Measurements from ENCODE around the gene AP5M1.
"Not testable (repeated sequence)": the region's sequence is repeated elsewhere in the genome, so short reads cannot be mapped to it uniquely, and the experiment has no call there.

Gene AP5M1

DNA sequence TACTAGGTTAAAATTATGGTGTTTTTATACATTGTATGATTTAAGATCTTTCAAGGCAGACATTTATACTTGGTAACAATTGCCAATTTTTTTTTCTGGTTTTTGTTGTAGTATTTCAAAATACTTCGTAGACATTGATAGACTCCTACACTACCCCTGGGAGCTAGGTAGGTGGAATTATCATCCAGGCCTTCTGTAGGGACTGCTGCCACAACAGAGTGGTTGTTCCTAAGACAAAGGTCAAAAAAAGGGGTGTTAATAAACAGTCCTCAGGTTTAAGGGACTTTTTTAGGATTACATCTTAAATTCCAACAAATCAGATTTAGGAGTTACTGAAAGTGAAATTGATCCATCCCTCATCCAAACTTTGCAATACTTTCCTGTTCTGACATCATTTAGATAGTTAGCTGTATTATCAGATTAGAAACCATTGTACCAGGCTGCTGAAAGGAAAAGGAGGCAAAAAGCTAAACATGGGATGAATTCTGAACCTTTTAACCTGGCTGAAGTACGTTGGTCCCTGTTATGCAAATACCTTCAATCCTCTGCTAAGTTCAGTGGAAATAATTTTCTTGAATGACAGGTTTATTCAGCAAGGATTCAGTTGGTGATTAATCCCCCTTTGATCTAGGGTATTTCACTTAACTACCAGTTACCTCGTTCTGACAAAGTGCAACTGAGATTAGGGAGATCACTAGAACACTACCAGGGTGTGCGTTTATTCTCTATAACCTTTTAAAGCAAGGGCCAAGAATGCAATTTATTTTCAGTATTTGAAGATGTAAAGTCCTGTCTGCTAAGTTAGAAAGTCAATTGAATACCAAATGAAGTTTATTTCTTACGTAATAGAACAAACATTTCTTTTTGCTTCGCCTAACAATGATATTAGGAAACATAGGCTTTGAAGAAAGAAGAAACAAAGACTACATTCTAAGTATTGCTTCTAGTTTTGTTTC lies 23.2 kb downstream of the AP5M1 start:
- DNase-seq (ENCODE audit: low read depth) = no peak

DNA sequence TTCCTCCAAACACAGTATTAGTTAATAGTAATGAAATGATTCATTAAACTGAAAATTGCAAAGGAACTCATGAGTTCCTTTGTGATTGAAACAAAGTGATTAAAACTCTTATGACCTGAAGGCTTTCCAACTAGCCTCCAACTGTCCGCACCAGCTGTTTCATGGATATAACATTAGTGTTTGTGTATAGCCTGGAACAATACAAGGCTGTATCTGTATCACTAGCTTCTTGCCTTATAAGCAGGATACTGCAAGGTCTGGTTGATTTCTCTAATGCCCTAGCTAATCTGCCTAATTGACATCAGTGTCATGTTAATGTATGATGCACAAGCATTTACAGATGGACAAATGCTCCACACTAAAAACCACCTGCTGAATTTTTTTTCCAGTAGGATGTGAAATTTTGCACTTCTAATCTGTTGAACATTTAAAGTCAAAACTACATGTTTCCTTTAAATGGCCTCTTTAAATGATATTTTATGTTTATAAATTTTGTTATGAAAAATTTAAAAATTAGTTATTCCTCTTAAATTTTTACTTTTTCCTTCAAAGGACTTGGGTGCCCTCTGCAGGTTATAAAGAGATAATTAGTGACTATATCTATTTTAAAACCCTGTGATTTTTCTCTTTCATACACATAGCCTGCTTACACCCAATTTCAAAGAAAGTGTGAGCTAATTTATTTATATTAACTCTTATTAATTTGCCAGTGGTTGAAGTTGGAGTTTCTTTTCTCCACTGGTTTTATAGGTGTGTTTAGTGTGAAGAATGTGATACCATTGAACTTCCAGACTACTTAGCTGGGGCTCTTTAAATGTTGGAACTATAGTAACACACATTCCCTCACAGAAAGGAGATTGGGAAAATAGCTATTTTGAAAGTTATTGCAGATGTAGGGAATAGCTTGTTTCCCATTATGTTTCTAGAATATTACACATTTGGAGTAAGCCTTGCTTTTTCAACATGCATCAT lies 25.4 kb downstream of the AP5M1 start:
- no peak for DNase-seq (ENCODE audit: low read depth)

DNA sequence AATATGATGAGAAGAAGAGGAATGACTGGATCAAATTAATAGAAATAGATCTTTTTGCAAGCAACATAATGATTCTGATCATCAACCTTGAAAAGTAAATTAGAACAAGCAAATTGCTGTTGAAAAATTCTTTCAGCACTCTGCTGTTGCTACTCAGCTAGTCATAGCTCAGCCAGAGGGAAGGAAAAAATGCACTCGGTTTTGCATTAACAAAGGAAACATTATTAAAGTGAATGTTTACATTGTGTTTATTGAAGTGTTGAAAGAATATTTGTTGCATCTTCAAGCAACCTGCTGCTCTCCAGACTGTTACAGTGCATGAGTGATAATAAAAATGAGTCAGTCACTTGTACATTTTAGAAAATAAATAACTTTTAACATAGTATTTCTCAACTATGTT lies 26.5 kb downstream of the AP5M1 start:
- DNase-seq (ENCODE audit: low read depth) = no peak

DNA sequence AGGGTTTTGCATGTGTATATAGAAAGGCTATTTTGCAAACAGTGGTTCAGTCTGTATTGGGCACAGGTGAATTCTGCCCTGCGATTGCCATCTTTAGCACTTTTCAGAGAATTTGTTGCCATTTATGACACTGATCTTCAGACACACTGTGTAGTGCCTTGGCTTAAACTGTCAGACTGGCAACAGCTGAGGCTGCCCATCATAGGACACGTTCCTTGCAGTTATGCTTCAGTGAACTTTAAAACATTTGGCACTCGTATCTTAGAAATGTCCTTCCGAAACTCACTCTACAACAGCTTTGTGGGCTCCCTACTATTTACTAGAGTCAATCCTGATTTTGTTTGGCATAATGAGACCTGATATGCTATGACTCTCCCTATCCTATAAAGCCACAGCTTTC lies 29.1 kb downstream of the AP5M1 start:
- no peak for DNase-seq (ENCODE audit: low read depth)

DNA sequence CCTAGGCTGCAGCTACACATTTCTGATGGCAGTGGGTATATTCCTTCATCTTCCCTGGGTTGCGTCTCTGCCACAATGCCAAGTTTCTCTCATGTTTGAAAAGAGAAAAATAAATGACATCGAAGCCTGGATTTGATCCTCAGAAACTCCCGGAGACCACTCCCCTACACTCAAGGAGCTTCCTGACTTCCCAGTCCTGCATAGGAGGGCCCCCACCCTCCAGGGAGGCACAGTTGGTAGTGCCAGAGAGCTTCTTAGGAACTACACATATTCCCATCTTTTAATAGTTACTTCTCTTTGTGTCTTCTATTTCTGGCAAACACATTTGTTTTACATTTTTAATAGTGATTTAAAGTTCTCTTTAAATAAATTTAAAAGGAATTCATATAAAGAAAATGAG lies 30.7 kb downstream of the AP5M1 start:
- no peak for DNase-seq (ENCODE audit: low read depth)

DNA sequence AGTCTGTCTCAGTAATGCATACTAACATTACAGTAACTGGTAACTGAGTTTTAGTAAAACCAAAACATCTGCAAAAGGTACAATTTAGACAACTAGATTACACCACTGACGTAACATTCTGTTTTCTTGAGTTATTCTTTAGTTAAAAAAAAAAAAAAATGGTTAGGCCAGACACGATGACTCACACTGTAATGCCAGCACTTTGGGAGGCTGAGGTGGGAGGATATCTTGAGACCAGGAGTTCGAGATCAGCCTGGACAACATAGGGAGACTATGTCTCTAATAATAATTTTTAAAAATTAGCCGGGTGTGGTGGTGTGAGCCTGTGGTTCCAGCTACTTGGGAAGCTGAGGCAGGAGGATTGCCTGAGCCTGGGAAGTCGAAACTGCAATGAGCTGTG lies 34.1 kb downstream of the AP5M1 start:
- DNase-seq (ENCODE audit: low read depth) = no peak

DNA sequence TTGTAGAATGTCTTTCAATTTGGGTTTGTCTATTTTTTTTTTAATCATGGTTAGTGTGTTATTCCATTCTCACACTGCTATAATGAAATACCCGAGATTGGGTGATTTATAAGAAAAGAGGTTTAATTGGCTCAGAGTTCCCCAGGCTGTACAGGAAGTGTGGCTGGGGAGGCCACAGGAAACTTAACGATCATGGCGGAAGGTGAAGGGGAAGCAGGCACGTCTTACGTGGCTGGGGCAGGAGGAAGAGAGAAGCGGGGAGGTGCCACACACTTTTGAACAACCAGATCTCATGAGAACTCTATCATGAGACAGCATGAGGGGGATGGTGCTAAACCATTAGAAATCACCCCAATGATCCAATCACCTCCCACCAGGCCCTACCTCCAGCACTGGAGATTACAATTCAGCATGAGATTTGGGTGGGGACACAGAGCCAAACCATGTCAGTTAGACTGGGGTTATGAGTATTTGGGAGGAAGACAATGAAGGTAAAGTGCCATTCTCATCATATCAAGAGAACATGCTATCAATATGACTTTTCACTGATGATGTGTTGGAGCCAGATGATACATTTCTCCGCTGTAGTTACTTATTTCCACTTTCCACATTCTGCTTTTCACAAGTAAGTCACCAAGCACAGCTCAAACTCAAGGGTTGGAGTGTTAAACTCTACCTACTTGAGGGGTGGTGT lies 45.8 kb downstream of the AP5M1 start:
- no peak for DNase-seq (ENCODE audit: low read depth)

DNA sequence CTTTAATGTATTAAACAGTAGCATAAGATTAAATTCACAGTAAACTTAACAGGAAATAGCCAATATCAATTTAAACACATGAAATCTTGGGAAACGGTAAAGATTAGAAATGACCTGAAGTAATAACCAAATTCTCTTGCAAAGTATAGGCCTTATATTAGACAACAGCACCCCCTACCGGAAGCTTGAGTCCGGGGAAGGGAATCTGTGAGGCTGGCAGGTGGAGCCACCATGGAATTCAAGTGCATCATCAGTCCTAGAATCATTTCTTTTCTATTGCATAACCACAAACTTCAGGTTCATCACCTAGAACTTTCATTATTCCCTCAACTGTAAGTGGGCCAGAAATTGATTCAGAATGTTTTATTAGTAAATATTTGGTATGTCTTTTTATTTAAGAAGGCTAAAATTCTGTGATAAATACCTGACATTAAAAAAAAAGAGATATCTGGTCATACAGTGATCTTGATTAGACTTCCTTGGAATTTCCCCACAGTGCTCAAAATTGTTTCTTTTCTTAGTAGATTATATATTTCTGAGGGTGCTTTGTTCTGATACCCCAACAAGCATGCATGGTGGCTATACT lies 48.6 kb downstream of the AP5M1 start:
- DNase-seq (ENCODE audit: low read depth) = peak; percentile 58

DNA sequence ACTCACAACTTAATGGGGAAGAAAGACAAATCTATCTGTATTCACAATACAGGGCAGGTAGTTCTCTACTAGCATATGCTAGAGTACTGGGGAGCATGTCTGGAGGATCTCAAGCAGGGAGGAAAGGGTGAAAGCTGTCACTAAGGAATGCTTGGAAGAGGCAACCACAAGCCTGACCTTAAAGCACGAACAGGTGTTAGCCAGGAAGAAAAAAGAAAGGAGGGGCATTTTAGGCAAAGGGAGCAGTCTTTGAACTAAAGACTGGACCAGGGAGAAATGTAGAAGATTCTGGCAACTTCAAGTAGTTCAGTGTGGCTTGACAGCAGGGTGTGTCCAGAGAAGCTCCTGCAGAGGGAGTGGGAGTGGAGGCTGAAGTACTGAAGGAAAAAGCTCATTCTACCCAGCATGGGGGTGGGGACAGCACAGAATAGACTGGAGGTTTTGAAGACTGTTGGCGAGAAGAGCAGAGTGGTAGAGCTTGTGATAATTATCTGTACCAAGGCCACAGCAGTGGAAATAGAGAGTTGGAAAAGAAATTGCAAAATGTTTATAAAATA lies 50.9 kb downstream of the AP5M1 start:
- no peak for DNase-seq (ENCODE audit: low read depth)

DNA sequence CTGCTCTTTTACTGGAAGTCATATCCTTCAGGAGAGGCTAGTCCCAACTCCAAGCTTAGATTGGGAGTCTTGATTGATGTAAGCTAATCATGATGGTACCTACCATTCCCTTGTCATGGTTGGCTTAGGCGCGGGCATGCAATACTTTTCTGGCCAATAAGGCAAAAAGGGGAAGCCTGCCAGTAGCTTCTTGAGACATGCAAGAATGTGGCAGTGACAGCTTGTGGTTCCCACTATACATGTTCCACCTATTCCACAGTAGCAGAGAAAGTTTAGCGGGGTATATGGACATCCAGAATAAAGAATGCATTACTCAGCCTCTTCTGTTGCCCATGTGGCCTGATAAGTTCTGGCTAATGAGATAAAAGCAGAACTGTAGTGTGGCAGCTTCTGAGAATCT lies 55.0 kb downstream of the AP5M1 start:
- DNase-seq (ENCODE audit: low read depth) = no peak

DNA sequence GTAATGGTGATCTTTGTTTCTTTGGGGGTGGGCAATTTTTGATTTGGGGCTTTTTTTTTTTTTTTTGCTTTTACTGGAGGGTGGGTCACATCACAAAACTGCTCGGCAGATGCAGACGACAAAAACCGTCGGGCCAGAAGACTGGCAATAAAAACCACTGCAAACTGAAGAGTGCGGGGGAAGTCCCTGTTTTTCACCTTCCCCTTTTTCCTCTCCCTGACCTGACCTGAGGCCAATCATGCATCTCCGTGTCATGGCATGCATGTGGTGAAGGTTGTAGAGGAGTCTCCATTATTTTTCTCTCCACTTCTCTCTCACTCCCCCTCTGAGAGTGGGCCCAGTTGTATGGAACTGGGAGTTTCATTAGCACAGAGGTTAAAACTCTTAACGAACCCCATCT lies 57.5 kb downstream of the AP5M1 start:
- DNase-seq (ENCODE audit: low read depth) = no peak

DNA sequence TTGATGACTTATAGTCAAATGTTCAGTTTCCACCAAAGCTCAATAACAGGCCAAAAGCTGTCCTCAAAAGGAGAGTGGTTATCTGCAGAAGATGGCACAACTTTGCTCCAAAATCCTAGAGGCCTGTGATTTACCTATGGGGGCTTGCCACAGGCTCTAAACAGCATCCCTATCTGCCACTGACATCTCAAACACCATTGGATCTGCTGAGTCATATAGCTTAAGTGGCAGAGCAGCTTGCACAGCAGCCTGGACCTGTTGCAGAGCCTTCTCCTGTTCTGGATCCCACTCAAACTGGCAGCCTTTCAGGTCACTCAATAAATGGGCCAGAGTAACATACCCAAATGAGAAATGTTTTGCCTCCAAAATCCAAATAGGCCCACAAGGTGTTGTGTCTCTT lies 61.1 kb downstream of the AP5M1 start:
- DNase-seq (ENCODE audit: low read depth) = no peak

DNA sequence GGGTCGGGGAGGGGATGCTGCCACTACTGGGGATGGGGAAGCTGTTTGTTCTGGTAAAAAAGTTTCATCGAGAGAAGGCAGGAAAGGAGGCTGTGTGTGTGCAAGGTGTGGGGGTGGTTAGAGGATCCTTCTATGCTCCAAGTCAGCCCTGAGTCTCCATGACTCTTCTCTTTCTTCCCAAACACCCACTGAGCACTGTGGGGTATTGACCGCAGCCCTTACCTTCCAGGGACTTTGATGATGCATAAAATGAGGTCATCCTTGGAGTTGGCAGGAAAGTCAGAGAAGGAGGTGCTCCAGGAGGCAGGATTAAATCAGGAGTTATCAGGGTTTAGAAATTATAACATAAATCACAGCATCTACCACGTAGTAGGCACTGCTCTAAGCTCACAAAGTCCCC lies 63.7 kb downstream of the AP5M1 start:
- not testable (repeated sequence) for DNase-seq (ENCODE audit: low read depth)

DNA sequence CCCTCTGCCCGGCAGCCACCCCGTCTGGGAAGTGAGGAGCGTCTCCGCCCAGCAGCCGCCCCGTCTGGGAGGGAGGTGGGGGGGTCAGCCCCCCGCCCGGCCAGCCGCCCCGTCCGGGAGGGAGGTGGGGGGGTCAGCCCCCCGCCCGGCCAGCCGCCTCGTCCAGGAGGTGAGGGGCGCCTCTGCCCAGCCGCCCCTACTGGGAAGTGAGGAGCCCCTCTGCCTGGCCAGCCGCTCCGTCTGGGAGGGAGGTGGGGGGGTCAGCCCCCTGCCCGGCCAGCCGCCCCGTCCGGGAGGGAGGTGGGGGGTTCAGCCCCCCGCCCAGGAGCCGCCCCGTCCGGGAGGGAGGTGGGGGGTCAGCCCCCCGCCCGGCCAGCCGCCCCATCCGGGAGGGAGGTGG lies 65.0 kb downstream of the AP5M1 start:
- DNase-seq (ENCODE audit: low read depth) = not testable (repeated sequence)

DNA sequence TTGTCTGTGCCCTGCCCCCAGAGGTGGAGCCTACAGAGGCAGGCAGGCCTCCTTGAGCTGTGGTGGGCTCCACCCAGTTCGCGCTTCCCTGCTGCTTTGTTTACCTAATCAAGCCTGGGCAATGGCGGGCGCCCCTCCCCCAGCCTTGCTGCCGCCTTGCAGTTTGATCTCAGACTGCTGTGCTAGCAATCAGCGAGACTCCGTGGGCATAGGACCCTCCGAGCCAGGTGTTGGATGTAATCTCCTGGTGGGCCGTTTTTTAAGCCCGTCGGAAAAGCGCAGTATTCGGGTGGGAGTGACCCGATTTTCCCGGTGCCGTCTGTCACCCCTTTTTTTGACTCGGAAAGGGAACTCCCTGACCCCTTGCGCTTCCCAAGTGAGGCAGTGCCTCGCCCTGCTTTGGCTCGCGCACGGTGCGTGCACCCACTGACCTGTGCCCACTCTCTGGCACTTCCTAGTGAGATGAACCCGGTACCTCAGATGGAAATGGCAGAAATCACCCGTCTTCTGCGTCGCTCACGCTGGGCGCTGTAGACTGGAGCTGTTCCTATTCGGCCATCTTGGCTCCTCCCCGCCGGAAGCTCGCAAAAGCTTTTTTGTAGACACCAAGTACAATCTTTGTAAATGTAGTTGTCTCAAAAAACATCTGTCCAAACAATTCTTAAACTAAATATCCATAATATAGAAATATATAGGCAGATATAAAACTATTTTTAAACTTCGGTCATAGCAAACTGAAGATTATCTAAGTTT lies 75.0 kb downstream of the AP5M1 start:
- not testable (repeated sequence) for DNase-seq (ENCODE audit: low read depth)

DNA sequence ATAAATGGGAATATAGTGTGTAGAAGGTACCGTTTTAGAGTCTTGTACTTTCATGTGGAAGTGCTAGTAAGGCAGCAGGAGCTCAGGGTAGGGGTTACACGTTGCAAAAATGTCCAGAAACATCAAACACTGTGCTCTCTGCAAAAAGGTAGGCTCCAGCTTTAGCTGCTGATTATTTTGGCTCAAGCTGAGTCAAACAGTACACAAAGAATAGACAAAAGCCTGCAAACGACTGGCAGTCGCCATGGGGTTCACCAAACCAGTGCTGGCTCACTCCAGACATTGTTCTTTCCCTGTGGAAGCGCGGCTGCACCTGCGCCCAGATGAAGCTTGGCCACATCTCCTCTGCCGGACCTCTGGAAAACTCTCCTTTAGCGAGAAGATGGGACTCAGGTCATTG lies 76.3 kb downstream of the AP5M1 start:
- DNase-seq (ENCODE audit: low read depth) = no peak

DNA sequence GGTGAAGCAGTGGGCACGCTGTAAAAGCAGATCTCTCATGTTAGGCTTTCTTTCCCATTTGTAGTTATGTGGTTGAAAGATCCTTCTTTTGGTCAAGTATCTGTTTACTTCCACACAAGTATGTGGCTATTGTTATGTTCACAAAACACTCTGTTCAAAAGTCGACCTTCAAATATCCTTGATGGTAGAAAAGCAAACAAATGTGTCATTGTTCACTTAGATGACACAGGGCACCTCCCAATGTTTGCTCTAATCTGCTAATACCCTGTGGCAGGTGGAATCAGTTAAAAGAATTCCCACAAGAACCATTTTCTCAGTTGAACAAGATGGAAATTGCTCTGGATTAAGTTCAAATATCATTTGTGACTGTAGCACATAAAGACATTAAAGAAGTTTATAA lies 78.0 kb downstream of the AP5M1 start:
- DNase-seq (ENCODE audit: low read depth) = no peak
